Neural cell (in vitro differentiated cells): ENCODE results near the gene CXCR1. TPM values are rescaled to one million over a fixed set of nuclear protein-coding genes. Genes with fewer than 3 reads are reported as not detected.

ENCODE experiments used
- H2AFZ ChIP-seq: fragments of 200-600, 300-800 bp; sonication (generic), shearing (Covaris generic); 2 replicates; pipeline ENCODE4 v1.6.0; 2014; ENCODE audit warnings: low read depth, mild to moderate bottlenecking, antibody characterized with exemption, low read length, moderate library complexity
- H3F3A ChIP-seq: fragments of 200-600 bp; shearing (Covaris generic); 2 replicates; pipeline ENCODE4 v1.6.1; 2016; ENCODE audit warnings: mild to moderate bottlenecking, moderate library complexity, mixed read lengths, antibody characterized with exemption, low read length; ENCODE audit not compliant: insufficient read depth, poor library complexity, severe bottlenecking
- H3K27ac ChIP-seq: fragments of 200-600, 300-800 bp; sonication (generic), shearing (Covaris generic); 2 replicates; pipeline ENCODE4 v1.5.1; 2014; ENCODE audit warnings: mild to moderate bottlenecking, low read length, moderate library complexity
- H3K27me3 ChIP-seq: fragments of 300-800, 200-600 bp; sonication (generic), shearing (Covaris generic); 2 replicates; pipeline ENCODE4 v1.6.0; 2014; ENCODE audit warnings: mild to moderate bottlenecking, low read depth, low read length, moderate library complexity; ENCODE audit not compliant: insufficient read depth
- H3K36me3 ChIP-seq: fragments of 300-800, 200-600 bp; sonication (generic), shearing (Covaris generic); 2 replicates; pipeline ENCODE4 v1.5.1; 2014; ENCODE audit warnings: mild to moderate bottlenecking, antibody characterized with exemption, low read length, moderate library complexity; ENCODE audit not compliant: insufficient read depth
- H3K4me2 ChIP-seq: fragments of 300-800, 200-600 bp; sonication (generic), shearing (Covaris generic); 2 replicates; pipeline ENCODE4 v1.6.0; 2014; ENCODE audit warnings: mild to moderate bottlenecking, low read length
- H3K4me3 ChIP-seq: fragments of 300-800, 200-600 bp; sonication (generic), shearing (Covaris generic); 2 replicates; pipeline ENCODE4 v1.5.1; 2014; ENCODE audit warnings: mild to moderate bottlenecking, low read length, moderate library complexity
- H3K79me2 ChIP-seq: fragments of 200-600 bp; shearing (Covaris generic); replicated peaks from 2 replicates; pipeline ENCODE4 v1.6.0; 2014; ENCODE audit warnings: mild to moderate bottlenecking, low read length, moderate library complexity; ENCODE audit not compliant: insufficient read depth
- H3K9ac ChIP-seq: fragments of 300-800, 200-600 bp; sonication (generic), shearing (Covaris generic); 2 replicates; pipeline ENCODE4 v1.6.1; 2016; ENCODE audit warnings: mild to moderate bottlenecking, low read length, mixed read lengths
- H3K9me2 ChIP-seq: fragments of 200-600 bp; shearing (Covaris generic); 2 replicates; pipeline ENCODE4 v1.6.1; 2016; ENCODE audit warnings: mild to moderate bottlenecking, low read length, mixed read lengths; ENCODE audit not compliant: insufficient read depth
- H3K9me3 ChIP-seq: fragments of 200-600, 300-800 bp; sonication (generic), shearing (Covaris generic); 2 replicates; pipeline ENCODE4 v1.6.1; 2016; ENCODE audit warnings: mild to moderate bottlenecking, mixed run types, low read length, moderate library complexity, mixed read lengths
- H4K20me1 ChIP-seq: fragments of 200-600 bp; shearing (Covaris generic); 2 replicates; pipeline ENCODE4 v1.6.1; 2016; ENCODE audit warnings: mild to moderate bottlenecking, mixed run types; ENCODE audit not compliant: insufficient read depth
- CTCF ChIP-seq: fragments of 450-650 bp; IDR thresholded peaks from 2 replicates; pipeline ENCODE4 v1.5.1; 2014; ENCODE audit warnings: antibody characterized with exemption, mild to moderate bottlenecking, moderate library complexity; ENCODE audit not compliant: poor library complexity, severe bottlenecking
- EP300 ChIP-seq: fragments of 450-650 bp; conservative IDR thresholded peaks from 2 replicates; pipeline ENCODE4 v1.6.1; 2014; ENCODE audit warnings: antibody characterized with exemption, mild to moderate bottlenecking, moderate library complexity; ENCODE audit not compliant: poor library complexity, severe bottlenecking
- EZH2 ChIP-seq: fragments of 200-600, 300-800 bp; shearing (Covaris generic), sonication (generic); IDR thresholded peaks from 2 replicates; pipeline ENCODE4 v1.6.1; 2014; ENCODE audit warnings: antibody characterized with exemption, low read length, borderline replicate concordance, mild to moderate bottlenecking; ENCODE audit not compliant: insufficient read depth, poor library complexity, severe bottlenecking
- MXI1 ChIP-seq: fragments of 450-650 bp; conservative IDR thresholded peaks from 2 replicates; pipeline ENCODE4 v1.6.1; 2014; ENCODE audit warnings: antibody characterized with exemption, mild to moderate bottlenecking; ENCODE audit not compliant: poor library complexity, severe bottlenecking
- POLR2AphosphoS5 ChIP-seq: IDR thresholded peaks from 2 replicates; pipeline ENCODE4 v1.6.1; 2012
- RAD21 ChIP-seq: fragments of 450-650 bp; conservative IDR thresholded peaks from 2 replicates; pipeline ENCODE4 v1.6.1; 2014; ENCODE audit warnings: antibody characterized with exemption, mild to moderate bottlenecking, moderate library complexity
- SMC3 ChIP-seq: fragments of 450-650 bp; conservative IDR thresholded peaks from 2 replicates; pipeline ENCODE4 v1.6.1; 2014; ENCODE audit warnings: antibody characterized with exemption, mild to moderate bottlenecking, moderate library complexity; ENCODE audit not compliant: poor library complexity
- TAF1 ChIP-seq: IDR thresholded peaks from 2 replicates; pipeline ENCODE4 v1.6.1; 2012; ENCODE audit warnings: low read depth
- polyA plus RNA-seq: library from polyadenylated mRNA; depleted of rRNA; stranded (reverse); fragments of >200 nt; gene quantifications from 2 replicates; pipeline ENCODE4 v1.2.3, GENCODE V29; 2014
- TF ChIP-seq, protein P1 (sequence below): IDR thresholded peaks from 2 replicates; pipeline ENCODE4 v1.6.1; 2012; ENCODE audit warnings: borderline replicate concordance

Gene CXCR1
- polyA plus RNA-seq, 1 donor from 2014 or later, result not detected

DNA sequence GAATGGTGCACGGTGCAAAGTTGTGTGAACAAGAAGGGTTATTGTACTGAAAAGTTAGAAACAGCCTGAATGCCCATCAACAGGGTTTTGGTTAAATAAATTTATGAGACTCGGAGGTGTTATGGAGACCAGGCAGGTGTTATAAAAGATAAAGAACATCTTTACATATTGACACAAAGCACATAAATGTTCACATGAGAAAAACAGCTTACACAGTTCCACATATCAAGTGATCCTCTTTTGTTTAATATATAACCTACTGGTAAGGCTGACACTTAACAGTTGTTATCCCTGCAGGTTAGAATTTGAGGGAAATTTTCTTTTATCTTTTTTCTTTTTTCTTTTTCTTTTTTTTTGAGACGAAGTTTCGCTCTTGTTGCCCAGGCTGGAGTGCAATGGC, 30.2 kb upstream of the CXCR1 start:
- no peaks in the 10 kb centered on the region for H3F3A ChIP-seq
- H3K79me2 ChIP-seq, result no peaks in the 10 kb centered on the region
- H3K27ac ChIP-seq, result no peak overlapping the region
- H2AFZ ChIP-seq, result no peak overlapping the region
- H3K9me2 ChIP-seq, result no peaks in the 10 kb centered on the region
- TF ChIP-seq EP300 (no peak), SMC3 (no peak), CTCF (no peak), EZH2 (no peak), MXI1 (no peak), TAF1 (no peak), RAD21 (no peak)
- H3K27me3 ChIP-seq, result no peaks in the 10 kb centered on the region
- no peaks in the 10 kb centered on the region for H3K36me3 ChIP-seq
- no peaks in the 10 kb centered on the region for H3K9me3 ChIP-seq
- no peaks in the 10 kb centered on the region for H4K20me1 ChIP-seq
- H3K4me3 ChIP-seq, result no peak overlapping the region
- no peak overlapping the region for H3K4me2 ChIP-seq
- no peak overlapping the region for H3K9ac ChIP-seq

- Histone ChIP-seq H3K9me3 (no peaks in the 10 kb centered on the region), H3K27me3 (no peaks in the 10 kb centered on the region), H3K36me3 (no peaks in the 10 kb centered on the region), H3F3A (no peaks in the 10 kb centered on the region), H2AFZ (no peak overlapping the region), H3K4me2 (no peak overlapping the region), H3K27ac (no peak overlapping the region), H3K9me2 (no peaks in the 10 kb centered on the region), H3K4me3 (no peak overlapping the region), H3K79me2 (no peaks in the 10 kb centered on the region), H3K9ac (no peak overlapping the region), H4K20me1 (no peaks in the 10 kb centered on the region)
- TF ChIP-seq EP300 (no peak), SMC3 (no peak), MXI1 (no peak), RAD21 (no peak), TAF1 (no peak), CTCF (no peak), EZH2 (no peak), POLR2AphosphoS5 (no peak)
- TF ChIP-seq, protein P1, sequence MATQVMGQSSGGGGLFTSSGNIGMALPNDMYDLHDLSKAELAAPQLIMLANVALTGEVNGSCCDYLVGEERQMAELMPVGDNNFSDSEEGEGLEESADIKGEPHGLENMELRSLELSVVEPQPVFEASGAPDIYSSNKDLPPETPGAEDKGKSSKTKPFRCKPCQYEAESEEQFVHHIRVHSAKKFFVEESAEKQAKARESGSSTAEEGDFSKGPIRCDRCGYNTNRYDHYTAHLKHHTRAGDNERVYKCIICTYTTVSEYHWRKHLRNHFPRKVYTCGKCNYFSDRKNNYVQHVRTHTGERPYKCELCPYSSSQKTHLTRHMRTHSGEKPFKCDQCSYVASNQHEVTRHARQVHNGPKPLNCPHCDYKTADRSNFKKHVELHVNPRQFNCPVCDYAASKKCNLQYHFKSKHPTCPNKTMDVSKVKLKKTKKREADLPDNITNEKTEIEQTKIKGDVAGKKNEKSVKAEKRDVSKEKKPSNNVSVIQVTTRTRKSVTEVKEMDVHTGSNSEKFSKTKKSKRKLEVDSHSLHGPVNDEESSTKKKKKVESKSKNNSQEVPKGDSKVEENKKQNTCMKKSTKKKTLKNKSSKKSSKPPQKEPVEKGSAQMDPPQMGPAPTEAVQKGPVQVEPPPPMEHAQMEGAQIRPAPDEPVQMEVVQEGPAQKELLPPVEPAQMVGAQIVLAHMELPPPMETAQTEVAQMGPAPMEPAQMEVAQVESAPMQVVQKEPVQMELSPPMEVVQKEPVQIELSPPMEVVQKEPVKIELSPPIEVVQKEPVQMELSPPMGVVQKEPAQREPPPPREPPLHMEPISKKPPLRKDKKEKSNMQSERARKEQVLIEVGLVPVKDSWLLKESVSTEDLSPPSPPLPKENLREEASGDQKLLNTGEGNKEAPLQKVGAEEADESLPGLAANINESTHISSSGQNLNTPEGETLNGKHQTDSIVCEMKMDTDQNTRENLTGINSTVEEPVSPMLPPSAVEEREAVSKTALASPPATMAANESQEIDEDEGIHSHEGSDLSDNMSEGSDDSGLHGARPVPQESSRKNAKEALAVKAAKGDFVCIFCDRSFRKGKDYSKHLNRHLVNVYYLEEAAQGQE, result no peak
Observed at GRCh38 chr2:218194880-218195279, 28.1 kb upstream of the CXCR1 start.
